G401 (cell line): ENCODE measurements around the gene NKD1. TPM values are rescaled to one million over a fixed set of nuclear protein-coding genes. Genes with fewer than 3 reads are reported as not detected.
"Not testable (repeated sequence)": the region's sequence is repeated elsewhere in the genome, so short reads cannot be mapped to it uniquely, and the experiment has no call there.

ENCODE experiments used
- DNase-seq: peaks from one replicate; pipeline ENCODE4 v3.0.0-alpha.2; 2015; ENCODE audit warnings: low spot score
- in situ Hi-C: cut with HindIII; loops from 2 replicates; pipeline ENCODE4 v1.10.0; 2016; ENCODE audit warnings: low sequenced_read_pairs, mixed read lengths
- total RNA-seq: library from RNA; depleted of rRNA; stranded (reverse); fragments of >200 nt; shearing (Covaris generic); gene quantifications from 2 replicates; pipeline ENCODE4 v1.2.3, GENCODE V29; 2014; rRNA removed

Gene NKD1
- total RNA-seq, result not detected in 2 replicates

GRCh38 chr16:50548125-50548908 lies at the start of gene NKD1:
NKD1 (plus strand) TSS chr16:50548396; CDS start chr16:50548554, 158 bp downstream.
- in situ Hi-C loops, result no loop called here
- peak; percentile 64 for DNase-seq

GRCh38 chr16:50498431-50499155 lies 49.6 kb upstream of the NKD1 start:
- DNase-seq, result no peak
- in situ Hi-C loops, result no loop called here

GRCh38 chr16:50499254-50499653 lies 48.9 kb upstream of the NKD1 start:
- in situ Hi-C loops, result no loop called here
- DNase-seq, result no peak

GRCh38 chr16:50500171-50500874 lies 47.9 kb upstream of the NKD1 start:
- no peak for DNase-seq
- in situ Hi-C loops, result no loop called here

GRCh38 chr16:50501251-50501650 lies 46.9 kb upstream of the NKD1 start:
- DNase-seq, result no peak
- in situ Hi-C loops, result no loop called here

GRCh38 chr16:50501986-50502615 lies 46.1 kb upstream of the NKD1 start:
- in situ Hi-C loops, result no loop called here
- DNase-seq, result no peak

- in situ Hi-C loops, result no loop called here
- no peak for DNase-seq
These were observed 45.6 kb upstream of the NKD1 start for GRCh38 chr16:50502616-50503011.

GRCh38 chr16:50503868-50504531 lies 44.2 kb upstream of the NKD1 start:
- in situ Hi-C loops, DNase-seq: not testable (repeated sequence)

- in situ Hi-C loops, result no loop called here
- DNase-seq, result no peak
These were observed 43.1 kb upstream of the NKD1 start for GRCh38 chr16:50505115-50505514.

- in situ Hi-C loops, result no loop called here
These were observed 42.3 kb upstream of the NKD1 start for GRCh38 chr16:50505714-50506542.

GRCh38 chr16:50506543-50506937 lies 41.7 kb upstream of the NKD1 start:
- DNase-seq, result no peak
- in situ Hi-C loops, result no loop called here

More at GRCh38 chr16:50505714-50506542, 42.3 kb upstream of the NKD1 start:
- no peak for DNase-seq

GRCh38 chr16:50507397-50507796 lies 40.8 kb upstream of the NKD1 start:
- DNase-seq, result no peak
- in situ Hi-C loops, result no loop called here

- no peak for DNase-seq
- in situ Hi-C loops, result no loop called here
These were observed 38.5 kb upstream of the NKD1 start for GRCh38 chr16:50509521-50510341.

- in situ Hi-C loops, result no loop called here
These were observed 33.0 kb upstream of the NKD1 start for GRCh38 chr16:50515218-50515617.

GRCh38 chr16:50516401-50516800 lies 31.8 kb upstream of the NKD1 start:
- DNase-seq, result no peak
- in situ Hi-C loops, result no loop called here

More at GRCh38 chr16:50515218-50515617, 33.0 kb upstream of the NKD1 start:
- DNase-seq, result no peak

GRCh38 chr16:50516890-50517289 lies 31.3 kb upstream of the NKD1 start:
- no peak for DNase-seq
- in situ Hi-C loops, result no loop called here
